Stromal cell of bone marrow (primary cell): ENCODE data around the gene UBE2J2.
A peak's percentile ranks its signal among the peaks of the same experiment; 100 is the strongest.

Experiments
- DNase-seq: peaks from one replicate; pipeline ENCODE4 v3.0.0-alpha.2; 2012; ENCODE audit warnings: low read depth

UBE2J2 gene

DNA sequence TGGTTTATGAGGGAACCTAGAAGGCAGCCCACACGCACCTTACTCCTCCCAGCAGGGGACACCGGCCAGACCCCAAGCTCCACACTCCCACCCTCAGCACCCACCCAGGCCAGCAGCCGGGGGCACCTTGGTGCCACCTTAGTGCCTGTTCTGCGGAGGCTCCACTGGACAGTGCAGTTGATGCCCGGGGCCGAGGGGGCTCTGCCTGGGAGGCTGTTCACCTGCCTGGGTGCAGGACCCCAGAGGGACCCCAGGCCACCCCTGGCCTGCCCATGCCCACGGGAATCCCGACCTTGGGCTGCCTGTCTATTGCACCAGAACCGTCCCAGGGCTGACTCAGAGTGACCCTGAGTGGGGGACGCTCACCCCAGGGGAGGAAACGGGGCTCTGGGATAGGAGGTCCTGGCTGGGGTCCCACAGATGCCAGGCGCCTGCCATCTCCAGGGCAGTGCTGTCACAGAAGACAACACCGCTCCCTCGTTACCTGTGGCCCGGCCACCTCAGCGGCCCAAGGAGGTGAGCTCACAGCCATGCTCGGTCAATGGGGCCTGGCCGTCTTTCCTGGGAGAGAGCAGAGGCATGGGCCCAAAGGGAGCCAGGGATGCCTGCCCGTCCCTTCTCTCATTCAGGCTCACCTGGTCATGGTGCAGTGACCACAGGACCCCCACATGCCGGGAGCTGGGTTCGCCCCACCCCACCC, 7.3 kb upstream of the UBE2J2 start:
- no peak for DNase-seq

DNA sequence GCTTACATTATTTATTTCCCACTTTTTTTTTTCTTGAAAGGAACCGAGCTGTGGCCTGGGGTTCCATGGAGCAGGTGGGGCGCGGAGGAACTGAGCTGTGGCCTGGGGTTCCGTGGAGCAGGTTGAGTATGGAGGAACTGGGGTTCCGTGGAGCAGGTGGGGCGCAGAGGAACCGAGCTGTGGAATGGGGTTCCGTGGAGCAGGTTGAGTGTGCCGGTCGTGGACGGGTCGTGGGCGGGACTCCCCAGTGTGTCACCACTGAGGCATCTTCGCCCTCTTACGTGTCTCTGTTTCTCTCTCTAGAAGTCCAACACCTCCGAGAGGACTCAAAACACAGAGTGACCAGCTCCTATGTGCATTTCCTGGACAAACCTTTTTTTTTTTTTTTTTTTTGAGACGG, 5.4 kb upstream of the UBE2J2 start:
- no peak for DNase-seq

DNA sequence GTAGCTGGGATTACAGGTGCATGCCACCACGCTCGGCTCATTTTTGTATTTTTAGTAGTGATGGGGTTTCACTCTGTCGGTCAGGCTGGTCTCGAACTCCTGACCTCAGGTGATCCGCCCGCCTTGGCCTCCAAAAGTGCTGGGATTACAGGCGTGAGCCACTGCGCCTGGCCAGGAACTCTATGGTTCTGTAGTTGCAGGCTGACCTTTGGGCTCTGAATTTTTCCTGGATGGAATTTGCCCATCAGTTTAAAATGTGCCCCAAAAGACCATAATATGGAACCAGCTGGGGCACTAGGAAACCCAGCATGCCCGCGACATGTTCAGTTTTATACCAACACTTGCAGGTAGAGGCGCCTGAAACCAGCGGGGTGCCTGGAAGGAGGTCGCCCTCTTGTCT, 5.0 kb upstream of the UBE2J2 start:
- no peak for DNase-seq

DNA sequence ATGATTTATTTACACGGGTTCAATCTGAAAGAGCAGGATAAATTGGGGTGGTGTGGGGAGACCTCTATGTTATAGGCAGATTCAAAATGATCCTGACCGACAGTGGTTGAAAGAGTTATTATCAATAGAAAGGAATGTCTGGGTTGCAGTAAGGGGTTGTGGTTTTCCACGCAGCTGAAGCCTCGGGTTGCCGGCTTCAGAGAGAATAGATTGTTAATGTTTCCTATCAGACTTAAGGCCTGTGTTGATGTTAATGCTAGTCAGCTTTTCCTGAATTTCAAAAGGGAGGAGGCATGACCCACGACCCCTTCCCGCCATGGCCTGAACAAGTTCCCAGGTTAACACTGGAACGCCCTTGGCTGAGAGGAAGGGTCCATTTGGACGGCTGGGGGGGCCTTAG, 2.2 kb upstream of the UBE2J2 start:
- no peak for DNase-seq

DNA sequence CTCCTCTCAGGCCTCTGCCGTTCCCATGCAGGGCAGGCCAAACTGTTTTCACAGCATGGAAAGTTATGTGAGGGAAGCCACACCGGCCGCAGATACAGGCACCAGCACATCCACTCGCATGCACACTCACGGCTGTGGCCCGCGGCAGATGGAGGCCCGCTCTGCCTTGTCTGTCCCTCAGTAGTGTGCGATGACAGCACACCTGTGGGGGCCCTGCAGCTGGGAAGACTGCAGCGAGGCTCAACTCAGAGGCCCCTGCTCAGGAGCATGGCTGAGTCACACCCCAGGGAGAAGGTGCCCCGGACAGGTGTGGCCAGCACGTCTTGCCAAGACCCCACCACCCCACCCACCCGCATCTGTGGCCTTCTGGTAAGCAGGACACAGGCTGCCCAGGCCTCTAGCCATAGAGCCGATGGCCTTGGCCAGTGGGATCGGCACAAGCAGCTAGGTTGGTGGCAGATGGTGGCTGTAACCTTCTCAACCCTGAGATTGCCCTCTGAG, 1.3 kb upstream of the UBE2J2 start:
- no peak for DNase-seq

DNA sequence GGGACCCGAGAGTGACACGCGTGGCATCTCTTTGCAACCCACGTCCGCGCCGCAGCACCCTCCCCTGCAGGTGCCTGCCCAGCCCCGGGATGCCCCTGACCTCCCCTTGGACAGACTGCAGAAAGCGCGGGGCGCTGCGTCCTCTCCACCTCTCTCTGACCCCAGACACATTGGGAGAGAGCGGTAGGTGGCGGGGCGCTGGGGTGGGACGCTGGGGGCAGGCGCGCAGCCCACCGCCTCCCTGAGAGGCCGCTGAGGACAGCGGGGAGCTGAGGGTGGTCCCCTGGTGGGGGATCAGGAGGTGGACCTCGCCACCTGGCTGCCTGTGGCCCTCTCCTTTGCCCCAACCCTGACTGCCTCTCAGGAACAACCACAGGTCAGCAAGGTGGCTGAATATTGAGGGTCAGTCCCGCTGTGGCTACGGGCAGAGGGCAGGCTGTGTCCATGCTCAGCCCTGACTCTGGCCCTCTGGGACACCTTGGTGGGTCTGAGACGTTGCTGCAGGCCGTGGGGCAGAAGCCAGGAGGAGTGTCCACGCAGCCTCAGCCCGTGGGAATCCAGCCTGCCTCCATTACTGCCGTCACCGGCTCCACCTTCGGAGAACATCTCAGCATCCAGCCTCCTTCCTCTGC, 761 bp upstream of the UBE2J2 start:
- DNase-seq = no peak

DNA sequence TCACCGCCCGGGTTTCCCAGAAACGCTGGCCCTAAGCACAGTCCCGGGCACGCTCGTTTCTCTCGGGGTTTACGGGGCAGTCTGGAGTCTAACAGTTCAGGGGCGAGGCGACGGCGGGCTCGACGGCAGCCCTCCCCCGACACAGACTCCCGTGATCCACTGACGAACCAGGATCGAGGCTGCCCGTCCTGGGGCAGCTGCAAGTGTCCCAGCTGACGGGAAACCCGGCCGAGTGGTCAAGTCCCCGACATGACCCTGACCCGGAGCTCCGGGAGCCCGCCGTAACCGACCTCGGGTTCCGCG, 494 bp downstream of the UBE2J2 start:
- no peak for DNase-seq

DNA sequence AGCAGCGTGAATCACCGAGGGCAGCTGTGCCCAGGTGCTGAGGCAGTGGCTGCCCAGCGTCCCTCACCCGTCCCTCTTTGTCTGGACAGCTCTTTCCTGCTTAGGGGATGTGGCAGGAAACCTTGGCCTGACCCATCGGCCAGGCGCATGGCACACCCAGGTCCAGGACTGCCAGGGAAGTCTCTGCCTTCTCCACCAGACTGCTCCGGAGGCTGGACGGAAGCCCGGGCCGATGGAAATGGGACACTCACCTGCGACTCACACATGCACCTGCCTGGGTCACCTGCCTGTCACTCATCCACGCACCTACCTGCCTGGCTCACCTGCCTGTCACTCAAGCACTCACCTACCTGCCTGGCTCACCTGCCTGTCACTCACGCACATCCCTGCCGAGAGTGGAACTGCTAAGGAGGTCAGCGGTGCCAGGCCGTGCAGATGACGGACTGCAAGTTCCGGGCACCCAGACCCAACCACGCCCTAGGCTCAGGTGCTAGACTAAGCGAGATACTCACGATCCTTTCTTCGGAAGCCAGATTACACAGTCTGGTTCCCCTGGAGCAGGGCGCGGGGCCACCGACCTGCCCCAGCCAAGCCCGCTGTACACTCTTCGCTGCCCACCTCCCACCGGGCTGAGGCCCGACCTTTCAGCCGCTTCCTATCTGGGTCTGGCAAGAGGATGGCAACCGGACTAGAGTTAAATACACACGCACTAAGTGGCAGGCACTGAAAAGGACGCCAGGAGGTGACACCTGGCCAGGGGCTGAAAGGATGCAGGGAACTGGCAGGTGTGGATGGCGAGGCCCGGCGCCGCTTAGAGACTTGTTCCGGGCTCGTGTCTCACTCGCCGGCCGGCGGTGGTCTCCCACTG, 1.1 kb downstream of the UBE2J2 start:
- DNase-seq = no peak

DNA sequence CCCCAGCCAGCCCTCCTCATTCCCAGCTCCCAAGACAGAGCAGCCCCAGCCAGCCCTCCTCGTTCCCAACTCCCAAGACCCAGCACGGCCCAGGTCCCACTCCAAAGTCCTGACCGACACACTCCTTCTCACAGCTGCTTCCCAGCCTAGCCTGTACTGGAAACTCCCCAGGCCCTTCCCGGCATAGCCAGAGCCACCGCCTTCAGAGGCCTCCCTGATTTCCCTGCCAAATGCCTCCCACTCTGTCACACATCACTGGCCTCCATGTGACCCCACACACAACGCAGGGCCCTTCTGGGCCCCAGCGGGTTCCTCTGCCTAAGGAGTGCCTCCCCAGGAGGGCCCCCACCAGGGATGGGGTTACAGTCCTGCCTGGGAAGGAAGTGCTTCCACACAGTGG, 2.8 kb downstream of the UBE2J2 start:
- DNase-seq = no peak

DNA sequence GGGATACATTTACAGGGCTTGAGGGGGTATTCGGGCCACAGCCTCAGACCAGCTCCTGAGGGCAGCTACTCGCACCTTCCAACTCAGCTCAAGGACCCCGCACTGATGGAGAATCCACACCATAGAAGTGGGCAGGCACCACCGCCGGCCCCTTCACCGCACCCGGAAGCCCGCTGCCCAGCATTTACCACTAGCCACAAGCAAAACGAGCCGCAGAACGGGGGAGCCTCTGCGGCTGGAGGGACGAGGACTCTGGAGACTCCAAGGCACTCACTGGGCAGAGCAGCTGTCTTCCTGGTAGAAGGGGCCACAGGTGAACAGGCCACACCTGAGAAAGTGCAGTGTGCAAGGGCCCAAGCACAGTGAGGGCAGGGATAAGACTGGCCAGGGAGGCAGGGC, 5.4 kb downstream of the UBE2J2 start:
- no peak for DNase-seq

DNA sequence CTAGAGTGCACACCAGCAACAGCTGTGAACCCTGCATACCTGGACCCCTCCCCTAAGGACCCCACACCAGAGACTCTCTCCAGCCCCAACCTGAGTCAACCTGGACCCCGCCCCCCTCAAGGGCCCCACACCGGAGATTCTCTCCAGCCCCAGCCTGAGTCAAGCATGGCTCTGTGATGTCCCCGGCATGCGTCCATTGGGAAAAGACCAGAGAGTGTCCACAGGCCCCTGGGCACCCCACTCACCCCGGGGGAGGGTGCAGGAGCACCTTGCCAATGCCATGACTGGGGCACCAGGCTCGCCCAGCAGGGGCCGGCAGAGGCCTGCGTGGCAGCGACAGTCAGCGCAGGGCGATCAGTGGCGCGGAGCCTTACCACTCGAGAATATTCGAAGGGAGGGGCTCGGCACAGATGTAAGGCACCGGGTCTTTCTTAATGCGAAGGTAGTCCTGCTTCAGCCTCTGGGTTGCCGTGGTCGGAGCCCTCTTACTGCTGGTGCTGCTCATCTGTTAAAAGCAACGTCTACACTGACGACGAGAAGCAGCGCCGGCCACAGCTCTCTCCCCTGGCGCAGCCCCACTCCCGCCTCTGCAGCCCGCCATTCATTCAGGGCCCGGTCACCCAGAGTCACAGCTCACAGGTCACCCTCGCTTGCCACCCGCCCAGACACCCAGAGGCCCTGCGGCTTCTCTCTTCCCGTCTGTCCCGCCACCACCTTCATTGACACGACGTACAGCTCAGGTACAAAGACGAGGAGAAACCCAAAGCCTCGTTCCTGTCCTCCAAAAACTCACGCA, 6.0 kb downstream of the UBE2J2 start:
- no peak for DNase-seq

DNA sequence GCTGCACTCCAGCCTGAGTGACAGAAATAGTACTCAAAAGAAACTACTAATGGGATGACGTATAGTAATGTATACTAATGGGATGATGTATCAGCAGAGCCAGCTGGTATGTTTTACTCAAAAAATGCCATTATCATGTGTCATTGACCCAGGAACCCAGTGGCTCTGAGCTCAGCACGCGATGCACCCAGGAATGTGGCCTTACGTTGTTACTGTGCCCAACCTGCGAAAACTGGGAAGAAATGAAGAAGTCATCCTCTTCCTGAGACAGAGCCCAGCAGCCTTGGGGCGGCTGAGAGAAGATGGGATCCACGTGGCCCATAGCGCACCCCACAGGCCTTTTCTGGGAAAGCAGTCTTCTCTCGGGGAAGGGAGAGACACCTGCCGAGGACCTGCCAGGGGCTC, 8.8 kb downstream of the UBE2J2 start:
- DNase-seq = peak; percentile 64

DNA sequence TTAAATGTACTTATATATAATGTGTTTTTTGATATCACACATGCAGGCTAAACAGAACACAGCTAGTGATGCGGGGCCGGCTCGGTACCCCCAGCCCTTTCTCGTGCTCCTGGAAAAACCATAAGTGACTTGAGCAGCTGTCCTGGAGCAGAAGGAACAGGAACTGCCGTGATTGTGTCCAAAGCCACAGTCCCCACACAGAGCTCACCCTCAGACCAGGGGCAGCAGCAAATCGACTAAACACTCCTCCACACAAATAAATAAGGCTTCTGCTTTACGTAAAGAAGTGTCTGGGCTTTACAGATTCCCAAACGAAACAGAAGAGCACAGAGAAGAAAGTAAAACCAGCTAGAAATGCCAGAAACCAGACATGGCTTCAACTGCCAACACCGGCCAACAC, 9.6 kb downstream of the UBE2J2 start:
- DNase-seq = no peak

DNA sequence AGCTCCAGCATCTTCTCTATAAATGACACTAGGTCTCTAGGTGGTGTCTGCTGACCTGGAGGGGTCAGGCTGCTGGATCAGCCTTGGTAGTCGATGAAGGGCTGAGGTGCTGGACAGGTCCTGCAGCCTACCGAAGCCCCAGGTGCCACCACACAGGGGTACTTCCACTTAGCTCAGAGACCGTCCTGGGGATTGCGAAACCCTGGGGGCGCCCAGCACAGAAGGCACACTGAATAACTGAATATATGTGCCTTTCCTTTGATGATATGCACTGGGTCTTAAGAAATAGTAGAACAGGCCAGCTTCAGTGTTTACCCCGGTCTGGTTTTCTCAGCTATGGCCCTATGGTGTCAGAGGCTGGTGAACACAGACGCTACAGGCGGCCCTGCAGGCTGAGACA, 10.9 kb downstream of the UBE2J2 start:
- DNase-seq = no peak

DNA sequence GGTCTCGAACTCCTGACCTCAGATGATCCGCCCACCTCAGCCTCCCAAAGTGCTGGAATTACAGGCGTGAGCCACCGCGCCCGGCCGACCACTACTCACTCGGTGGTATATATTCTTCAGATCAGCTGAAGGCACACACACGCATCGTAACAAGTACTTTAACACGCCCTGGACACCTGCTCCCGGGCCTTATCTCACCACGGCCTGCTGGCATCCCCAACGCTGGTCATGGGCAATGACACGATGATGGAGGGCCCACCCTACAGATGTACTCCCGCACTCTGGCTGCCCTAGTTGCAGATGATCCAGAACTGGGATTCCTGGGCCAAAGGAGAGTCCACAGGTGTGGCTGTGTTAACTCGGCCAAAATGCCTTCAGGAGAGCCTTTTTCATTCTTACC, 11.6 kb downstream of the UBE2J2 start:
- DNase-seq = no peak

DNA sequence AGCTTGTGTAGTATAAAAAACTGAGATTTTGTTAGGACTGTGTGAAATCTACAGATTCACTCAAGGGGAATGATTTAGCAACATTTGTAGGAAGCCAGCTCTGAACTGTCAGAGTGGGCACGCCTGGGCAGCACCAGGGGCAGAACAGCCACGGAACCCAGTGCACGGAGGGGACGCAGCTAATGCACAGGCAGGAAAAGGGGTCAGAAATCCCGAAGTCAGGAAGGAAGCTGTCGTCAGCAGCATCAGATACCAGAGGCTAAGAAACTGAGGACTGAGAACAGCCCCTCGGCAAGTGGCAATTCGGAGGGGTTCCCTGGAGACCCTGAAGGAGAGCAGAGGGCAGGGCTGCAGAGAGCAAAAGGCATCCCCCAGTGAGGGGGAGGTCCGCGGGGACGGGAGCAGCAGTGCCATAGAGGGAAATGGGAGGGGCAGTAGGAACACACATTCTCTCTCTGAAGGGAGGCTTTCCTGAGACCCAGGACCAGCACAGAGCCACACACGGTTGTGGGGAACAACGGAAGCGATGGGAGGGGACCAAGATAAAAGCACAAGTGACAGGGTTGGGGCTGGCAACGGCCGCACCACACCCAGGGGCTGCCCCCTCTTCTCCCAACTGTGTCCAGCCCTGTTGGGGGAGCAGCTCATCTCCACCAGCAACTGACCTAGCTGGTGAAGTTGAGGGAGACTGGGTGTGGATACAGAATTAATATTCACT, 12.7 kb downstream of the UBE2J2 start:
- no peak for DNase-seq

DNA sequence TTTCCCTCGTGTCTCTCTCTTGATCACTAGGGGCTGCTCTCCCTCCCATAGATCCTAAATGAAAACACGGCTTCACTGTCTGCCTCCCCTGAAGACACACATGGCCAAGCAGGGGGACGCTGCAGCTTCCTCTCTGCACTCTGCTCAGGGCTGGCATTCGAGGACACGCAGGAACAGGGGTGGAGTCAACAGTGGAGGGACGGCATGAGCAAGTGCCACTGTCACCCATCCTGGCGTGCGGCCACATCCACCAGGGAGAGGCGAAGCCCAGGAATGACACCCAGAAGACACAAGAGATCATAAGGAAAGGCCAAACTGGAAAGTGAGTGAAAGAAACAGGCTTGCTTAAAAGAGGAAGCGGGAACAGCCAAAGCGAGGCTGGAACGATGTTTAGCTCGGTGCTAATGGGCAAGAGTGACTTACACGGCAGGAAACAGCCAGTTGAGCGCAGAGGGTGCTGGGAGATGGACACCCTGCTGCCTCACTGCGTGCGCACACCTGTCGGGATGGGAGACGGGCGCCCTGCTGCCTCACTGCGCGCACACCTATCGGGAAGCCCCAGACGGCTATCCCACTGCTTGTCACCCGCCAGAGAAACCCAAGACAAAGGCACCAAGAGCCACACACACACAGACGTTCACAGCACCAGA, 13.6 kb downstream of the UBE2J2 start:
- DNase-seq = no peak

DNA sequence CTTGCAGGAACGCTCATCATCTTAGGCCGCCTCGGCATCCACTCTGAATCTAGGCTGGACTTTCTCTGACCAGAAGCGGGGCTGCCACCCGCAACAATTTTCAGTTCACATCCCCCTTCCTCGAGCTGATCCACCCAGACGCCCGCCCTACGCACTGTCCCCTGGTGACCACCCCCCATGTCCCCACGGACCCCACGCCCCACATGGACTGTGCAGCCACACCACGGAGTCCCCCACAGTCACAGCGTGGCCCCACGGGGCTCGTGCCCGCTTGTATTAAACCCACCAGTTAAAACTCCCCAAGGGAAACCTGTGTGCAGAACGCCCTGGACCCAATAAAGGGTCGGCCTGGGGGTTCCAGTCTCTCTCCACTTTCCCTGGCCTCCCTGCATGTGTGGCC, 14.1 kb downstream of the UBE2J2 start:
- DNase-seq = no peak

DNA sequence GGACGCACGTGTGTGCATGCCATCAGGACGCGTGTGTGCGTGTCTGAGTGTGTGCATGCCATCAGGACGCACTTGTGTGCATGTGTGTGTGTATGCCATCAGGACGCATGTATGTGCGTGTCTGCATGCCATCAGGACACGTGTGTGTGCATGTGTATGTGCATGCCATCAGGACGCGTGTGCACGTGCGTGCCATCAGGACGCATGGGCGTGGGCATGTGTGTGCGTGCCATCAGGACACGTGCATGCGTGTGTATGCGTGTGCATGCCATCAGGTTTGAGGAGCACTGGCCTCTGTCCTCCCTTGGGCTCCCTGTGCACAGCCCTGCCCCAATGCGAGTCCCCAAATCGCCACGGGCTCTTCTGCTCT, 14.6 kb downstream of the UBE2J2 start:
- no peak for DNase-seq

DNA sequence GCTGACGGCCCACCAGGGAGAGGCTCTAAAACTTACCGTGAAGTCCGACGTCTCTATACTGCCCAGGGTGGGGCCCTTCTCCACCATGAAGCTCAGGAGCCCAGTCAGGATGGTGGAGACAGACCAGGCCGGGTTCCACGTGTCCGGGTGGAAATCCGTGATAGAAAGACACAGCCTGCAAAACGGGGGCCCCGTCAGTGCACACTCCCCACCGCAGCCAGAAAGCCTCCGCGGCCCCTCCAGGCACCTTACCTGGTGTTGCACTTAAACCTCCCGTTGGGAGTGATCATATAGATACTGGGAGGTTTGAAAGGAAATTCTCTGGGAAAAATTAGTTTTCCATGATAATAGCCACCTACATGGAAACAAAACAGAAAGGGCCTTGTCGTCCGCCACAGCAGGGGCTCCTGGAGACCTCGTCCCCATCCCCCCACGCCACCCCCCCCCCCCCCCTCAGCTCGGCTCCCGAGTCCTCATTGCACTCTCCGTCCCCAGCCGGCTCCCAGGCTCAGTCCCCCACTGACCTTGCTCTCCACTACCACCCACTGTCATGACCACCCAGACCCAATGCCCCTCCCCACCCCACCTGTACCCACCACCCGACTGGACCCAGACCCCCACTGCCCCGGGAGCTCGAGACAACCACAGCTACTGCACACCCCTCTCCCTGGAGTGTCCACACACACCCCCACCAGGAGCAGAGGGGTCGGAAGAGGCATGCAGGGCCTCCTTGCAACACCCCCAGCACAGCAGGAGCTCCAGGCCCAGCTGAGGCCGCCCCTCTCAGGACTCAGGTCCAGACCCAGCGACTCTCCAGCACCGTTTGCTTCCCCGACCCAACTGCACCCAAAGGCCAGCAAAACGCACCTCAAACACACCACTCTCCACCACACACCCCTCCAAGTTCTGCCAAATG, 16.4 kb downstream of the UBE2J2 start:
- DNase-seq = no peak
